H1 (cell line): Measurements from ENCODE around the gene FSTL4. TPM values are rescaled to one million over a fixed set of nuclear protein-coding genes. Genes with fewer than 3 reads are reported as not detected.

ENCODE experiments used
- ATF2 ChIP-seq: IDR thresholded peaks from 2 replicates; pipeline ENCODE4 v1.6.1; 2012; ENCODE audit warnings: low read length, inconsistent platforms
- GTF2F1 ChIP-seq: IDR thresholded peaks from 2 replicates; pipeline ENCODE4 v1.6.1; 2012; ENCODE audit warnings: low read depth, low read length, improper control_type of control experiment, borderline replicate concordance
- NRF1 ChIP-seq: IDR thresholded peaks from 2 replicates; pipeline ENCODE4 v1.6.1; 2011; ENCODE audit warnings: mild to moderate bottlenecking, low read depth, low read length, improper control_type of control experiment
- POU5F1 ChIP-seq: IDR thresholded peaks from 2 replicates; pipeline ENCODE4 v1.6.1; 2011; ENCODE audit warnings: low read depth, mild to moderate bottlenecking, low read length, moderate library complexity
- RBBP5 ChIP-seq: IDR thresholded peaks from 2 replicates; pipeline ENCODE4 v1.7.1; 2012; ENCODE audit warnings: low read depth, mild to moderate bottlenecking, inconsistent platforms, low read length, moderate library complexity, borderline replicate concordance
- TAF1 ChIP-seq: IDR thresholded peaks from 2 replicates; pipeline ENCODE4 v1.6.1; 2011; ENCODE audit warnings: mild to moderate bottlenecking, low read depth, low read length
- TAF7 ChIP-seq: optimal IDR thresholded peaks from 2 replicates; pipeline ENCODE3; 2011; ENCODE audit warnings: low read depth, mild to moderate bottlenecking, inconsistent platforms, low read length, moderate library complexity, borderline replicate concordance
- TBP ChIP-seq: IDR thresholded peaks from 2 replicates; pipeline ENCODE4 v1.6.1; 2011; ENCODE audit warnings: low read depth, low read length, improper control_type of control experiment
- polyA plus RNA-seq, 7 experiments: library from polyadenylated mRNA; depleted of rRNA in 3 of 7; stranded (reverse) in 5 of 7; unstranded in 2 of 7; fragments of >200 nt in 5 of 7; fragments of 200-250 nt in 2 of 7; gene quantifications; 1 replicate in 5 of 7; 2 replicates in 1 of 7; 4 replicates in 1 of 7; pipeline versions ENCODE4 v1.2.1 to v1.2.3, GENCODE V29; 2011 to 2013; ENCODE audit warnings: missing spikeins in 2 of 7, mixed read lengths in 2 of 7
- total RNA-seq: library from RNA; stranded (reverse); fragmentation: NEBNext Ultra II Directional; extraction: Animal tissue kit (Norgen Biotek cat#: 25700); gene quantifications from 2 replicates; pipeline ENCODE4 v1.2.1, GENCODE V29; 2021

Gene FSTL4
- total and polyA plus RNA-seq, 2 of the 8 experiments (the other 6 are each of a cell fraction or from before 2014, with no cell fraction given): 3.1 to 4.1 TPM

- no peak for TF ChIP-seq ATF2
- no peak for TF ChIP-seq POU5F1
- no peak for TF ChIP-seq TAF7
- no peak for TF ChIP-seq RBBP5
- no peak for TF ChIP-seq NRF1
- TF ChIP-seq GTF2F1: no peak
- TF ChIP-seq TBP: no peak
- TF ChIP-seq TAF1: no peak
Measured at GRCh38 chr5:133639850-133640528, 27.6 kb upstream of the FSTL4 start (continued).
